Stimulated activated CD8-positive, alpha-beta memory T cell treated with anti-CD3 and anti-CD28 coated beads, Interleukin-4, amount 100 ng/mL, for 4 hours (primary cell): ENCODE results near the gene SERPINA3.

Experiments
- DNase-seq, 2 donors: peaks; one replicate each; pipeline ENCODE4 v3.0.0-alpha.2; 2020; ENCODE audit warnings: low read depth in 2 of 2, low spot score in 1 of 2

Gene SERPINA3

DNA sequence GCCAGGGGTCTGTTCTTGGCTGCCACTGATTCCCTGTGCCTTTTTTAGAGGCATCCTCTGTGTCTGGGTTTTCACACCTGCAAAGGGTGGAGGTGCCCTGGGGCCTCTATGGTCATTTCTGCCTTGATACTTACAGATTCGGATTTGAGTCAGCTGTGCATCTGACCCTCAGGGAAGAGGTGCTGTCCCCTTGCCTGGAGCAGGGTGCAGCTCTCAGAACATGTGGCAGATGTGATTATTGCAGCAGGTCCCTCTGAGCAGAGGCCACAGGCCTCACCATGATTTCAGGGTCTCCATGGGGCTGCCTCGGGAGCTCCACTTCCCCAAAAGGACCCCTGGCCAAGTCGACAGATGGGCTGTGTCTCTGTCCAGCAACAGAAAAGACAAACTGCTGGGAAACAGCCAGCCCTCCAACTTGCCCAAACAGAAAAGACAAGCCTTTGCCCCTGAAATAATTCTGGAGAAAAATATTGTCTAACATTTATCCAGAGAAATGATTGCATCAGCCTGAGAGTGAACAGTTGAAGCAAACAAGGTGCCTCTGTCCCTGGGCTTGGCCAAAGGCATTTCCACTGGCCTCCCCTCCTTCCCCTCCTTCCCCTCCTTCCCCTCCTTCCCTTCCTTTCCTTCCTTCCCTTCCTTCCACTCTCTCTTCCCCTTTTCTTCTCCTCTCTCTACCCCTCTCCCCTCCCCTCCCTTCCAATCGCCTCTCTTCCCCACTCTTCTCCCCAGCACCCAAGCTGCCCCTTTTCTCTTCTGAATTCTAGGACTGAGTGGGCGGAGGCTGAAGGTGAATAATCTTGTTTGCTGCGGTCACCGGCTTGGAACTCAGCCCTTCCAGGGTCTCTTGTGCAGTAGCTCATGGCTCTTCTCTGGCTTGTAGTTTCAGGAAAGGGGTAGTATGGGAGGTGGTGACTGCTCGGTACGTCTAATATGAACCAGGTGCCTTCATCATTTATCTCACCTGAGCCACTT lies 676 bp downstream of the SERPINA3 start:
- DNase-seq = no peak

DNA sequence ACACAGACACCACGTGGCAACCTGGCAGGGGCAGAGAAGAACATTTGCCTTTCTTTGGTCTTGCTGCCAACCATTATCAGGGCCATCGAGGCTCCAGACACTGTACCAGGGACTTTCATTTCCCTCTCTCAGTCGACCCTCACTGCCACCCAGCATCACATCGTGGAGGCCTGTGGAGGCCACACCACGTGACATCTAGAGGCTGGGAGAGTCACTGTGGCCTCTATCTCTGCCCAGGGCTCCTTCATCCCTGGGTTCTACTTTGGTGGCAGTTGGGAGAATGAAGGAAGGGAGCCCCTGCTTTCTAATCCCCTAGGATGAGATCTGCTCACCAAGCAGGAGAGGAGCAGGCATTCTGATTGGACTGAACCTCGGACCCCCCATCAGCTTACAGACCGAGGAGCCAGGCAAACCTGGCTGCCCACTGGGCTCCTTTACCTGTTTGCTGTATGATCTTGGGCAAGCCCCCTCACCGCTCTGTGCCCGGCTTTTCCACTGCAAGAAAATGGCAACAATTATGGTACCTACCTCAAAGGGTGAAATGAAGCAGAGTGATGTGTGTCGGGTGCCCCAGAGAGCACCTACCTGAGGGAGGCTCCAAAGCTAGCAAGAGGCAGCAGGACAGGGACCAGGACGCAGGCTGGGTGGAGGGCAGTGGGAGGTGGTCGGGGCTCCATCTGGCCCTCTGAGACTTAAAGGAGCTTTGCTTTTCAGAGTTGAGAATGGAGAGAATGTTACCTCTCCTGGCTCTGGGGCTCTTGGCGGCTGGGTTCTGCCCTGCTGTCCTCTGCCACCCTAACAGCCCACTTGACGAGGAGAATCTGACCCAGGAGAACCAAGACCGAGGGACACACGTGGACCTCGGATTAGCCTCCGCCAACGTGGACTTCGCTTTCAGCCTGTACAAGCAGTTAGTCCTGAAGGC lies 1.8 kb downstream of the SERPINA3 start:
- DNase-seq = no peak

DNA sequence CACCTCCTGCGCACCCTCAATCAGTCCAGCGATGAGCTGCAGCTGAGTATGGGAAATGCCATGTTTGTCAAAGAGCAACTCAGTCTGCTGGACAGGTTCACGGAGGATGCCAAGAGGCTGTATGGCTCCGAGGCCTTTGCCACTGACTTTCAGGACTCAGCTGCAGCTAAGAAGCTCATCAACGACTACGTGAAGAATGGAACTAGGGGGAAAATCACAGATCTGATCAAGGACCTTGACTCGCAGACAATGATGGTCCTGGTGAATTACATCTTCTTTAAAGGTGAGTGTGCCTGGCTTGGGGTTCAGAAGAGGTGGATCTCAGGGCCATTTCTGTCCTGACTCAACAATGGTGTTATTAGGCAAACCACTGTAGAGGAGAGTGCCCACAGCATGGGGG lies 2.6 kb downstream of the SERPINA3 start:
- no peak for DNase-seq

DNA sequence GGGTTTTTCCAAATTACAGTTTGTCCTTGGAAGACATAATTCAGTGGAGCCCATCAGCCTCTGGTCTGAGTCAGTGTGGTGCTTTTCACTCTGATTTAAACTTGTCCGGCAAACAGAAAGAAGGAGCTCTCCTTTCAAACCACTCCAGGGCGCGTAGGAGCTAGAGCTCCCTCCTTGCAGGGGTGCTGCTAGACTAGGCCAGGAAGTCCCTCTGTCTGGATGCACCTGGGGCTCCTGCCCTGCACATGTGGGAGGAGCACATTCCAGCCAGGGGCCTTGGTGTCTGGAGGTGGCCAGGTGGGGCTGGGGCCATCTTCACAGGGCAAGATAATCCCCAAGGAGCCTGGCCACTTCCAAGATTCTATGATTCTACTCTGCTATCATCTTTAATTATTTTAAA lies 3.1 kb downstream of the SERPINA3 start:
- DNase-seq = no peak

DNA sequence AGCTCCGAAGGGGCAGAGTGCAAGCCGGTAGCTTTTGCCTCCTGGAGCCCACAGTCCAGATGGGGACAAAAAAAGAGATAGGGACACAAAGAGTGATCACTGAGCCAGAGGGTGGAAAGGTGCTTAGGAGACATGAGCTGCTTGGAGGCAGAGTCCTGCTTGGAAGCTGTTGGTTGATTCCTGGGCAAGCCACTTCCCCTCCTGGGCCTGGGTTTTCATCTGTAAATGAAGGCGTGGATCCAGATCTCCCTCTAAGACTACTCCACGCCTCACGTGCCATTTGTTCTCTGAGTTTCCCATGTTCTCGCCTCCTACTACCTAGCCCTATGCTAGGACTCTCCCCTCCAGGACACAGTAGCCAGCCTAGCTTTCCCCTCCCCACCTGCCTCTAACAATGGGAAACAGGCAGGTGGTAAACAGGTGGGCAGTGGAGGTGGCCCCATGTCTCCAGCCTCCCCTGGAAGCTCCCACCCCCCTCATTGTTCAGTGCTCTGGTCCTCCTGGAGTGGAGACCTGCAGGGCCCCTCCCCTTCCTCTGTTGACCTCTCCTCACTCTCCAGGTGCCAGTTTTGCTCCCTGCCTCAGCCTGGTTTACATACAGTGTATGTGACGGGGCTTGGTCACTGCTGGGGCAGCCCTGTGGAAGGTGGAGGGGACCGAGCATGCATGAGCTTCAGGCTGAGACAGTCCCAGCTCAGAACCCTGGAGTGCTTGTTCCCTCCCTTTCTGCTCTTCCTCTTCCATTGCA lies 3.8 kb downstream of the SERPINA3 start:
- no peak for DNase-seq

DNA sequence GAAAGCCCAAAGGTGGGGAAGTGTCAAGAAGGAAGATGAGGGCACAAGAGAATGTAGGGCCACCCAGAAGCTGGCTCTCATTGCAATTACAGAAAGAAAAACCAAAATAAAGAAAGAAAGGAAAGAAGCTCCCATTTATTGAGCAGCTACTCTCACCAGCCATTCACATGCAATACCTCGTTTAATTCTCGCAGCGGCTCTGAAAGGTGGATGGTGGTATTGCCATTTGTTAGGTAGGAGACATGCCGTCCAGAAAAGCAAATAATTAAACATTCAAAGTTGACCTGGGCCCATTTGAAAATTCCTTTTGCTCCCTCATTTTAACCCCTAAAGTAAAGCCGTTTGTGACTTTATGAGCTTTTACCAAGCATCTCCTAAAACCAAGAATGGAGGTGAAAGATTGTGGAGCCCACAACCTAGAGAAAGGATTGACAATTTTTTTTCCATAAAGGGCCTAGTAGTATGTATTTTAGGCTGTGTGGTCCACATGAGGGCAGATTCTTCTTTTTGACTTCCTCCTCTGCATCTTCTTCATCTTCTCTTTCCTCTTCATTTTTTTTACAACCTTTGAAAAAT lies 5.3 kb downstream of the SERPINA3 start:
- no peak for DNase-seq

DNA sequence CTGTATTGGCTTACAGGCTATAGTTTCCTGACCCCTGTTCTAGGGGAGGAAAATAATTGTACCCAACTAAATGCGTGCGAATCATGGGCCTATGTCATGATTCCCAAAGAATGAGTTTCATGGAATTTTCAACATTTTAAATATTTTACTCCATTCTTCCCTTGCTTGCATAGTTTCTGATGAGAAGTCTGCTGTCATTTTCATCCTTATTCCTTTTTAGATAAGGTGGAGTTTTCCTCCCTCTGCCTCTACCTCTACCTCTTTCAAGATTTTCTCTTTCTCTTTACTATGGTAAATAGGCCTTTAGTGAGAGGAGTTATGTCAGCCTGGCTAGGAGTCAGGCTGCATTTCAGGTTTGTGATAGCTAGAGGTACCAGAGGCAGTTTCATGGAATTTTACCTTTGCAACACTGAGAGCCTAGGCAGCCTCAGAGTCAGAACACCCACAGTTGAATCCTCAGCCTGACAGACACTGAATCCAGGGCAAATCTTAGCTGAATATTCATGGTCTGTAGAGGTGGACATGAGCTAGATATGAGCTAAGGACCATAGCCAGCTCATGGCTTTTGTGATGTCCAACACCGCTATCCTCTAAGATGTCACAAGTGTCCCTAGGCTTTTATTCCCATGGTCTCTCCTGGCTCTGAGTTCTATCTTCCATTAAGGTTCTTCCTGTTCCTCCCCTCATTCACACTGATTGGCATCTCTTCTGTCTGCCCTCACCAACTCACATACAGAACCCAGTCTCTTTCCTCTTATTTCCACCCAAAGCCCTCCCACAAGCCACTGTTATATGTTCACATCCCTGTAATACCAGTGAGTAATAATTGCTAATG lies 6.0 kb downstream of the SERPINA3 start:
- DNase-seq = no peak

DNA sequence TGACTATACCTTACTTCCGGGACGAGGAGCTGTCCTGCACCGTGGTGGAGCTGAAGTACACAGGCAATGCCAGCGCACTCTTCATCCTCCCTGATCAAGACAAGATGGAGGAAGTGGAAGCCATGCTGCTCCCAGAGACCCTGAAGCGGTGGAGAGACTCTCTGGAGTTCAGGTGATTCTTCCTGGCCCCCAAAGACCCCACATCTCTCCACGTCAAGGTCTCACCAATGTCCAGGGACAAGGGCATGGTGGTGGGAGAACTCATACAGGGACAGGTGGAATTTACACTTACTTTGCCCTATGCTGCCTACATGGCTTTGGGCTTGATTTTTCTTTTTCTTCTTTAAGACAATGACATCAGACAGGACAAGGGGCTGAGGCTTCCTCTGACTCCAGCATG lies 7.1 kb downstream of the SERPINA3 start:
- DNase-seq = no peak

DNA sequence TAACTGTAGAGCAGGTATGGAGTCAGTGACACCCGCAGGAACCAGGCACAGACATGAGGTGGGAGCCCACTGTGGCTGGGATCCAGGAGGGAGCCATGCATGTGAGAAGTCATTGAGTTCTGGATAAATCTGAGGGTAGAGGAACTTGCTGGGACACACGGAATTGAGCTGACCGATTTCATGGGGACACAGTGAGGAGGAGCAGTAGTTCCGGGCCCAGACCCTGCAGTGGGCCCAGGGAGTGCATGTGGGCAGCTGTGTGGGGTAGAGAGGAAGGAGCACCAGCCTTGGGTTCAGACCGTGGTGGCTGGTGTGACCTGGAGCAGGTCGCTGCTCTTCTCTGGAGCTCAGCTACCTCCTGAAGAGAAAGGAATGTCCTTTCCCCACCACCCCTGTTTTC lies 8.4 kb downstream of the SERPINA3 start:
- DNase-seq = no peak

DNA sequence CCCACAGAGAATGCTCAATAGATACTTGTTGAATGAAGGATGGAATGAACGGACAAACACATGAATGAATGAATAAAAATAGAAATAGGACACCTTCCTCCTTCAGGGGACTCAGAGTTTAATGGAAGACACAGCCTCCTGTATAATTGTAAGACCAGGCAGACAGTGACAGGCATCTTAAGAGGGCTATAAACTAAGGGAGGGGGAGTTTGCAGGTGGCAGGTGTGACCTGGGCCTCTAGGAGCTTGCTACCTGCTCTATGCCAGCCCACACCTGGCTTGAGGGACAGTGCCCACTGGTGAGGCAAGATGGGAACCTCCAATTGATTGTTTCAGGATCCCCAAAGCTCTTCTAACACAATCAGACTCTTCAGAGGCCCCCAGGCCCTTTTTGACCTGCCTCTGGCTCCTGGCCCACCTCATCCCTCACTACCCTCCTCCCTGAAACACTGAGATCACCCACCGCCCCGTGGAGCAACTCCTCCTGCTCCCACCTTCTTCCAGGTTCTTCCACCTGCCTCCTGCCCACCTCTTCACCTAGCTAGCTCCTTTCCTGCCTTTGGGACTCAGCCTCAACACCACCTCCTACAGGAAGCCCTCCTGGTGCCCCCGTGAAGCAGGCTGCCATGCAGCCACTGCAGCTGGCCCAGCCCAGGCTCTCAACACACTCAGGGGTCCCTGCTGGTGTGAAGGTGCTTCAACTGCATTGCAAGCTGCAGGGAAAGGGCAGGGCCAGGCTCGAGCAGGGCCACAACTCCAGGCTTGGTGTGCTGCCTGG lies 9.4 kb downstream of the SERPINA3 start:
- no peak for DNase-seq

DNA sequence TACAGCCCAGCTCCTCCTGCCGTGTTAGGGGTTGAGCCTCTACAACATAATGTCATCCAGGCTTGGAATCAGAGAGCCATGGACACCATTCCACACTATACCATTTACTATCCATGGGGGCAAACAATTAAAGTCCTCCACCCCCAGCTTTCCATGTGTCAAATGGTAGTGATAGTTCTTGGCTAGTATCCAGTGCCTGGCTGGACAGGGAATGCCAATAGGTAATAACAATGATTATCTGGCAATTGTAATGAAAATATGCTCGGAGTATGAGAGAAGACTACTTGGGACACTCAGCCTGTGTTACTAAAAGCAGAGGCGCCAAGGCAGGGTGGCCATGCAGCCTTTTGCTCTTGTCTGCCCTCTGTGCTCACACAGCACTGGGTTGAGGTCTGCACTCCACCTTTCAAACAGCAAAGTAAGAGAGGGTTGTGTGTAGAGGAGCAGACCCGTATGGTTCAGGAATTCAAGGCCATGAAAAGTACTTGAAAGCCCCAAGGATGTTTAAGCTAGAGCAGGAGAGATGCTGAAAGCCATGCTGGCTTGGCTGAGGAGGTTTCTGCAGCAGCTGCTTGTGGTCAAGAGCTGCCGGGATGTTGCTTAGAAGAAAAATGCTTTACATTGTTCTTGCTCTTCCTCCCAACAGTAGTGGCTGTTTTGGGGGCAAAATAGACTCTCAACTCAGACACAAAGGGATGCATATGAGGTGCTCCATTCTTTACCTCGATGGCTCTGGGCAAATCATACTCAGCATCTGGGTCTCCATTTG lies 10.6 kb downstream of the SERPINA3 start:
- DNase-seq = no peak

DNA sequence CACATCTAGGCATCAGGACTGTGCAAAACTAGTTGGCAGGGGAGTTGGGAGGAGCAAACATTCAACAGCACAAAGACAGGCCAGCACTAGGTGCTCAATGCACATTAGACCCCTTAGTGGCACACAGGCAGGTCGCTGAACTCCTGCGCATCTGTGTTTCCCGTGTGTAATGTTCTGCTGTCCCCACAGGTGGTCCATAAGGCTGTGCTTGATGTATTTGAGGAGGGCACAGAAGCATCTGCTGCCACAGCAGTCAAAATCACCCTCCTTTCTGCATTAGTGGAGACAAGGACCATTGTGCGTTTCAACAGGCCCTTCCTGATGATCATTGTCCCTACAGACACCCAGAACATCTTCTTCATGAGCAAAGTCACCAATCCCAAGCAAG lies 11.2 kb downstream of the SERPINA3 start:
- DNase-seq = no peak

DNA sequence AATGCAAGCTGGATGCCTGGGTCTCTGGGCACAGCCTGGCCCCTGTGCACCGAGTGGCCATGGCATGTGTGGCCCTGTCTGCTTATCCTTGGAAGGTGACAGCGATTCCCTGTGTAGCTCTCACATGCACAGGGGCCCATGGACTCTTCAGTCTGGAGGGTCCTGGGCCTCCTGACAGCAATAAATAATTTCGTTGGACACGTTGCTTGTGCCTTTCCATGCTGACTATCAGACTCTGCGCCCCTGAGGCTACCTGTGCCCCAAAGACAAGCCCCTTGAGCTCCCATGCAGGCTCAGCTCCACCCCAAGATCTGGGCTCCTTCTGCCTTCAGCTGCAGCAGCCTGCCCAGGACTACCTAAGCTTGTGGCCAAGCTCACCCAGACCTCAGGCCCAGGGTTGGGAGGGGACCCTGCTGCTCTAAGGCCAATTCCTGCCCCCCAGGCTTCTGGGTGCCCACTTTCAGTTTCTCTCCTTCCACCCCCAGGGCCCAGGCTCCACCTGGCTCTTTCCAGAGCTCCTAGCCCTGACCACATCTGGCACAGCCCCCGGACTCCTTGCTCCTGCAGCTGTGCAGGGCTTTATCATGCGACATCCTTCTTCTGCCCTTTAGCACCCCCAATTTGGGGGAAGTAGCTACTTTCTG lies 11.8 kb downstream of the SERPINA3 start:
- no peak for DNase-seq

DNA sequence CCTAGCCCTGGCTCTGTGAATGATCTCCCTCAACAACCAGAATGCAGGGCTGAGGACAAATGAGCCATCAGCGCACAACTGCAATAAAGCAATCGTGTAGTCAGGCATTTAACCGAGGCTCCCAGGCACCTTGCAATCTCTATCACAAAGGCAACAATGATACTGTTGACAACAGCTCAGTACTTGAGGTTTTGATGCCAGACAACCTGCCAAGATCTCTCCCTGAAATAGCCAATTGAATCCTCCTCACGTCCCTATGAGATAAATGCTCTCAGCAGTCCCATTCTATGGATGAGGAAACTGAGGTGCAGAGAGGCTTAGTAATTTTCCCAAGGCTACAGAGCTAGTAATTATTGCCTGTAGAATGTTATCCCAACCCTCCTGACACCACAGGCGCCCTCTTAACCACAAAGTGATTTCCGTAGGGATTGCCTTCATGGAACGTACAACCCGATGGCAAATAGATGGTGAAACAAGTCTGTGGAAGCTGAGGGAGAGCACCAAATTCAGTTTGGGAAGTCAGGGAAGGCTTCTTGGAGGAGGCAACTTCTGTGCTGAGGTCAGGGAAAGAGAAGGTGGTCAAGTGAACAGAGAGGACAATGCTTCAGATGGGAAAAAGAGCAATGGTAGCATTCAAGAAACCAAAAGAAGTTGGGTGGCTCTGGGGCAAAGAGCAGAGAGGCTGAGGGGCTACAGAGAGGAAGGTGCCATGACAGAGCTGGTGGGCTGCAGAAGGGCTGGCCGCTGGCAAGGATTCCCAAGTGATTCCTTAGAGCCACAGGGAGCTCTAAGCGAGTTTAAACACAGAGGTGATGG lies 12.6 kb downstream of the SERPINA3 start:
- DNase-seq = no peak

DNA sequence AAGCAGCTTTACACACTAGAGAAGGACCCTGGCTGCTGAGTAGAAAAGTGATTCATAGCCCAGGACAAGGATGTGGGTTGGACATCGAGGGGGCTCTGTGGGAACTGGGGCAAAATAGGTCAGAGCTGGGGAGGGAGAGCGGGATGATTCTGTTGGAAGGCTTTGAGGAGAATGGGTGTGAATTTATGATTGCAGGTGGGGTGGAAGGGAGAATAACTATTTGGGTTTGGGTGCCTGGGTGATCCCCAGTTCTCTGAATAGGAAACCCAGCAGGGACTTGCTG lies 13.1 kb downstream of the SERPINA3 start:
- DNase-seq = no peak

DNA sequence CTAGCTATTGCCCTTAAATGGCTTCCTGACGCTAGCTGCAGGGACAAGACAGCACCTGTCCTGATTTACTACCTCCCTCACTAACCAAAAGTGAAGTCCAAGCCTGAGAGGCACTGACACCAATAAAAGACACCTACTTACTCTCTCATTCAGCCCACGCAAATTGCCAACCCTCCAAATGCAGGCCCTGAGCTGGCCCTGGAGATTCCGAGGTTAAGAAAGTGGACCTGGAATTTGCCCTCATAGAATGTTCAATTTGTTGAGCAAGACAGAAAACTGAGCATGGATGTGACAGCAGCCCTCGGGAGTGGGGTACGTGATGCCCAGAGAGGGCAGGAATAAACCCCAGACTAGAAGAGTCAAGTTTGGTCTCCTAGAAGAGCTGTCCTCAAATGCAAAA lies 16.4 kb downstream of the SERPINA3 start:
- DNase-seq = no peak

DNA sequence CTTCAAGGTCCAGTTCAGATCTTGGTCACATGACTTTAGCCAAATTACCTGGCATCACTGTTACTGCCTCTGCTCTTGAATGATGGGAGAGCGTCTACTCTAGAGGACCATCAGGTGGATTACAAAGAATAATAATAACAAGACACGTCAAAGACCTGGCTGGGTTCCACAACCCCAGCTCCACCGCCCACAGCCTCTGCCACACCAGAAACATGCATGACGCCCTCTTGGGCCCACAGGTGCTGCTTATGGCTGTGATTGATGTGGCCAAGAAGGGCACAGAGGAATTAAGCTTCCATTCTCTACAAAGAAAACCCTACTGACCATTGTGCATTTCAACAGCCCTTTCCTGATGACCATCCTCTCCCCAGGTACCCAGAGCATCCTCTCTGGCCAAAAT lies 18.2 kb downstream of the SERPINA3 start:
- DNase-seq = no peak
